ENCODE data around the gene CX3CL1.

- TF ChIP-seq PTBP1 (IDR thresholded peaks at IDR 0.05; ENCODE audit: low read depth, low read length) = no peak
- no peak for TF ChIP-seq ZNF239 (CRISPR knock-in tag; IDR thresholded peaks at IDR 0.05)
- no peak for TF ChIP-seq CBX2 (IDR thresholded peaks at IDR 0.05; ENCODE audit: insufficient read depth, low read length, poor library complexity, severe bottlenecking)
- TF ChIP-seq DPF2 (IDR thresholded peaks at IDR 0.05) = no peak
- no peak for TF ChIP-seq ZNF311 (CRISPR knock-in tag; IDR thresholded peaks at IDR 0.05)
- TF ChIP-seq PPARD (CRISPR knock-in tag; IDR thresholded peaks at IDR 0.05) = no peak
- TF ChIP-seq EZH2 (IDR thresholded peaks at IDR 0.05; ENCODE audit: borderline replicate concordance, low read depth, low read length) = no peak
- no peak for TF ChIP-seq POLR2A (conservative IDR thresholded peaks at IDR 0.05)
- TF ChIP-seq, protein P1, sequence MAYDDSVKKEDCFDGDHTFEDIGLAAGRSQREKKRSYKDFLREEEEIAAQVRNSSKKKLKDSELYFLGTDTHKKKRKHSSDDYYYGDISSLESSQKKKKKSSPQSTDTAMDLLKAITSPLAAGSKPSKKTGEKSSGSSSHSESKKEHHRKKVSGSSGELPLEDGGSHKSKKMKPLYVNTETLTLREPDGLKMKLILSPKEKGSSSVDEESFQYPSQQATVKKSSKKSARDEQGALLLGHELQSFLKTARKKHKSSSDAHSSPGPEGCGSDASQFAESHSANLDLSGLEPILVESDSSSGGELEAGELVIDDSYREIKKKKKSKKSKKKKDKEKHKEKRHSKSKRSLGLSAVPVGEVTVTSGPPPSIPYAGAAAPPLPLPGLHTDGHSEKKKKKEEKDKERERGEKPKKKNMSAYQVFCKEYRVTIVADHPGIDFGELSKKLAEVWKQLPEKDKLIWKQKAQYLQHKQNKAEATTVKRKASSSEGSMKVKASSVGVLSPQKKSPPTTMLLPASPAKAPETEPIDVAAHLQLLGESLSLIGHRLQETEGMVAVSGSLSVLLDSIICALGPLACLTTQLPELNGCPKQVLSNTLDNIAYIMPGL (CRISPR knock-in tag; IDR thresholded peaks at IDR 0.05) = no peak
- no peak for TF ChIP-seq NRF1 (conservative IDR thresholded peaks at IDR 0.05 in 1 of 2, IDR thresholded peaks at IDR 0.05 in 1 of 2)
- TF ChIP-seq EGR1 (conservative IDR thresholded peaks at IDR 0.05) = no peak
These were observed 24.0 kb upstream of the CX3CL1 start for GRCh38 chr16:57348327-57348726.

Data from K562 (cell line).